ENCODE measurements around the gene MRPL33. TPM values are rescaled to one million over a fixed set of nuclear protein-coding genes. Genes with fewer than 3 reads are reported as not detected.

Gene MRPL33
- total RNA-seq (2014; rRNA removed; shearing (Covaris generic); ENCODE audit: low replicate concordance): 166 and 232 TPM in 2 replicates

DNA sequence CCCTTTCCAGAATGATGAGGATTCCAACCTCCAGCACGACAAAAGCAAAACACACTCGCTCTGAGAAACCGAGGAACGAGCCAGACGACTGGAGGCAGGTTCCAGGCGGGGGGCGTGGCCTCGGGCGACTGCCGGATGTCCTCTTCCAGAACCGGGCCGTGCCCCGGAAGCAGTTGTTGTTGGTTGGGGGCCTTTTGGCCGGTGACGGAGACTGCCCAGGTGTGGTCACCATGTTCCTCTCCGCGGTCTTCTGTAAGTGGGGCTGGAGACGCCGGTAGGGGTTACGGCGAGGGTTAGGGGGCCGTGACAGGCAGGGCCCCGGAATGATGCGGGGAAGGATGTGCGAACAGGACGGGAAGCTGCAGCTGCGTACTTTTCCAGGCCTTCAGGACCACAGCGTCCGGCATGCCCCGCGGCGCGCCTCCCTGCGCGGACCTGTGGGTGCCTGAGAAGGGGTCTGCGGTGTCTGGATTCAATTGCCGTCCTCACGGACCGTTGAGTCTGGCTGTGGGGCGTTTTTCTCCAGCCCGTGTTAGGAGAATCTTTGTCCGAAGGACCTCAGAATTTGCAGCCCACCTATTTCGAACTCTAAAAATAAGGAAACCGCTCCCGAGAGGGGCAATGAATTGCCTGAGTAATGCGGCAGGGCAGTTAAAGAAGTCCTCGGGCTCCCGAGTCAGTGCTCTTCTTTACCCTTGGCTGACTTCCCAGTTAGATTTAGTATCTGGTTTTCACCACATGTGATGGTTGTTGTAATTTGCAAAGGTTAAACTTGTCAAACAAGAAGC, at the start of gene MRPL33:
TSS of gene MRPL33 (plus strand) at position 172 of the 788 bp plus-strand sequence. CDS start at position 231, 59 bp downstream.
- peak within 1 kb of the TSS; percentile 78 for H3K4me3 ChIP-seq
- peak; percentile 95 for DNase-seq
- no peaks in the 10 kb centered on the region for H3K27me3 ChIP-seq
- H3K36me3 ChIP-seq: peaks cover 37% of the 10 kb centered on the region
- H3K9me3 ChIP-seq: no peaks in the 10 kb centered on the region; the same call in 1 of the 2 replicates

GRCh38 chr2:27721884-27722485, 49.5 kb upstream of the MRPL33 start:
- Histone ChIP-seq H3K4me3 (no peak overlapping the region), H3K36me3 (no peaks in the 10 kb centered on the region), H3K9me3 (no peaks in the 10 kb centered on the region), H3K27me3 (no peaks in the 10 kb centered on the region)
- no peak for DNase-seq

- no peaks in the 10 kb centered on the region for H3K36me3 ChIP-seq
- no peaks in the 10 kb centered on the region for H3K27me3 ChIP-seq
- DNase-seq: peak; percentile 57
- H3K4me3 ChIP-seq: no peak overlapping the region
- no peaks in the 10 kb centered on the region for H3K9me3 ChIP-seq
Observed at GRCh38 chr2:27723372-27724144, 48.0 kb upstream of the MRPL33 start.

DNA sequence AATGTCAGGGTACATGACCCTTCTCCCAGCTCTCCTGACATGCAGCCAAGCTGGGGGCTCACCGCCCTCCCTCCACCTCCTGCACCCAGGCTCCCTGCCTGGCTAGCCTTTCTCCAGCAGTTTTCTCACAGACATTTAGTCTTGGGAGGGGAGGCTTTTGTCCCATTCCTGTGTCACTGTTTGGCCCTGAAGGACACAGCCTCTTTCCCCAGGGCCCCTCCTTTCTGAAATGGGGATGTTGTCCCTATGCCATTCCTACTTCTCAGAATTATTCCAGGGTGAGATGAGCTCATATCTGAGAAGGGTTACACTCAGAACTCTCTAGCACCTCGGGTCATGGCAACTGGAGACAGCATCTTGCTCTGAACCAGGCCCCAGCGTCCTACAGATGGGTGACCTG, 47.3 kb upstream of the MRPL33 start:
- no peaks in the 10 kb centered on the region for H3K27me3 ChIP-seq
- no peaks in the 10 kb centered on the region for H3K36me3 ChIP-seq
- H3K9me3 ChIP-seq: no peaks in the 10 kb centered on the region
- DNase-seq: no peak
- H3K4me3 ChIP-seq: no peak overlapping the region

DNA sequence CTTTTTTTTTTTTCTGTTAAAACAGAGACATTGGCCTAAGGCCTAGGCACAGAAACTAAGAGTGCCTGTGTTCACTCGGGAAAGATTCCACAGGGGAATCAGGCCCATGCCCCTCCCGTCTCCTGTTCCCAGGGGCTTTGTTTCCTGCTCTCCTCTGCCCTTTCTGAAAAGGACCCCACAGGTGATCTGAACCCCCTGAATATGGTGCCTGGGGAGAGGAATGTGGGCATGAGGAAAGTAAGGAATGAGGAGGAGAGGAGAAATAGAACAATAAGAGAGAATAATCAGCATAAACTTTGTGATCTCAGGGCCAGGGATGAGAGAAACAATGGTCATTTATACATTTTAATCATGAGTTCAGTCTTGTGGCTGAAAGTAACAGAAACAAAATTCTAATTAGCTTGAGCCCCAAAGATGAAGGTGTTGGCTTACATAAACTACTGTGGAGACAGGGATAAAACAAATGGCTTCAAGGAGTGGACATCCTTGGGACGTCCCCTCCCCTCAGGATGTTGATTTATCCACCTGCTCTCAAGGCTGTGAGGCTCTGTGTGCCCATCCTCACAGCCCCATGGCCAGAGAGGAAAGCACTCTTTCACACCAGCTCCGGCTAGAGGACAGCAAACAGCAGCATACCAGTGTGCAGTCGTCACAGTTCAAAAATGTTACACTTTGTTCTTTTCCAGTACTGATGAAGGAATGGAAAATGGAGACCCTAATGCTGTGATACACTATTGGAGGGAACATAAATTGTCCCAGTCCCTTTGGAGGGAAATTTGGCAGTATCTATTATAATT, 46.4 kb upstream of the MRPL33 start:
- no peaks in the 10 kb centered on the region for H3K27me3 ChIP-seq
- no peak overlapping the region for H3K4me3 ChIP-seq
- no peaks in the 10 kb centered on the region for H3K9me3 ChIP-seq
- DNase-seq: no peak
- H3K36me3 ChIP-seq: no peaks in the 10 kb centered on the region

- no peak for DNase-seq
- Histone ChIP-seq H3K36me3 (no peaks in the 10 kb centered on the region), H3K4me3 (no peak overlapping the region), H3K27me3 (no peaks in the 10 kb centered on the region), H3K9me3 (no peaks in the 10 kb centered on the region)
Observed at GRCh38 chr2:27727257-27727656, 44.3 kb upstream of the MRPL33 start.

DNA sequence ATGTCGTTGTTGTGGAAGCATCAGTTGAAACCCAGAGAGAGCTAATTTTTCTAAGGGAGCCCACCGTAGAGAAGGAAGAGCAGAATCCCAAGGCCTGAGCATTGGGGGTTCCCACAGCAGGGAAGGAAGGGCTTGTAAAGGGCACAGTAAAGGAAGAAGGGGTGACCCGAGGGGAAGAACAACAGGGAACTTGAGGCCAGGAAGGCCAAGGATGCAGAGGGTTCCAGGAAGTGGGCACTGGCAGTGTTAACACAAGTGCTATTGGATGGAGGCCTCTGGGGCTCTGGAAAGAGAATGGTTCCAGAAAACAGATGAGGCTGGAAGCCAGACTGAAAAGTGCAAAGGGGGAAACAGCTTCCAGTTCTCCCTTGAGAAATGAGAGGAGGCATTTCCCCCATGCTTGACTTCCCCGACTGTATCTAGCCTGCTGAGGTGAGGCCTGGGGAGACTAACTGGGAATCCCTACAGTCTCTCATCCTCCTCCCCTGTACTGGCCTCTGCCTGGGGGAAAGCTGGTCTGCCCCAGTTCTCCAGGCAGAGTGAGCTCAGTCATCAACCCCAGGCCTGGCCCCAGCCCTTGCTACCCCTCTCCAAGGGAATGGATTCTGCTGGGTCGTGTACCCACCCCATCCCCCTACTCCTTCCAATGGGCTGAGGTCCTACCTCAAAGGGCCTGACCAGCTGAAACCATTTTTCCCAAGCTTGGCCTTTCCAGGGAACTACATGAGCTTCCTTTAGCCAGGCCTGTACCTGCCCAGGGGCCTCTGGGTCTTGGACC, 43.2 kb upstream of the MRPL33 start:
- no peaks in the 10 kb centered on the region for H3K9me3 ChIP-seq
- H3K27me3 ChIP-seq: no peaks in the 10 kb centered on the region
- no peaks in the 10 kb centered on the region for H3K36me3 ChIP-seq
- no peak for DNase-seq
- no peak overlapping the region for H3K4me3 ChIP-seq

DNA sequence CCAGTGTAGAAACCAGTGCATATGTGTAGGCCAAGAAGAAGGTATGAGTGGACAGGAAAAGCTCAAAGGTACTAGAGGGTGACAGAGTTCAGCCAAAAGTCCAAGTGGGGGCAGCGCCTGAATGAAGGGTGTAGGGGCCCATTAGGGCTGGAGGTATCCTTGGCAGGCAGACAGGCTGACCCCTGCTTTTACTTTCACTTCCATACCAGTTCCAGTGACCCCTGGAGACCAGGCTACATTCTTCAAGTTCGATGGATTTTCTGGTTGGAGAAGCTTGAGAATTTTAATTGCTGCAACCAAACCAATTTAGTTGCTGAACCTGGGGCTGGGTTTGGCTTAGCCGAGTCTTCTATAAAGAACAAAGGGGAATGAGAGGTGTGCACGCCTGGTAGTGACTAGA, 42.3 kb upstream of the MRPL33 start:
- DNase-seq: no peak

DNA sequence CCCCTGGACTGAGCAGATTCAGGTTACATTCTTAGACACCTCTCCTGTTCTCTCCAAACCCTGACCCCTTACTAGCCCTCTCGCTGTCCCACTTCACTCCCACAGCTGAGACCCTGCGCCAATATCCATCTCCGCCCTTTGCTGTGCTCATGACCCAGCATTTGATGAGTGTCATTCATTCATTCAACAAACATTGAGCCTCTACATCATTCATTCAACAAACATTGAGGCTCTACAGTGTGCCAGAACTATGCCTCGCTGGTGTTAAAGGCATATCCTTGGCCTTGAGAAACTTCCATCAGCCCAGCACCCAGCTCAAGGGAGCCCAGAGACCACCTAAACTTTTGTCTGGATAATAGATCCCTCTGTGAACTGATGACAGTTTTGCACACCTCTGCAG, 41.9 kb upstream of the MRPL33 start:
- no peak overlapping the region for H3K4me3 ChIP-seq
- no peaks in the 10 kb centered on the region for H3K9me3 ChIP-seq
- no peaks in the 10 kb centered on the region for H3K36me3 ChIP-seq
- no peaks in the 10 kb centered on the region for H3K27me3 ChIP-seq
- no peak for DNase-seq

More for the DNA sequence above, 42.3 kb upstream of the MRPL33 start:
- Histone ChIP-seq H3K9me3 (no peaks in the 10 kb centered on the region), H3K36me3 (no peaks in the 10 kb centered on the region), H3K4me3 (no peak overlapping the region), H3K27me3 (no peaks in the 10 kb centered on the region)

DNA sequence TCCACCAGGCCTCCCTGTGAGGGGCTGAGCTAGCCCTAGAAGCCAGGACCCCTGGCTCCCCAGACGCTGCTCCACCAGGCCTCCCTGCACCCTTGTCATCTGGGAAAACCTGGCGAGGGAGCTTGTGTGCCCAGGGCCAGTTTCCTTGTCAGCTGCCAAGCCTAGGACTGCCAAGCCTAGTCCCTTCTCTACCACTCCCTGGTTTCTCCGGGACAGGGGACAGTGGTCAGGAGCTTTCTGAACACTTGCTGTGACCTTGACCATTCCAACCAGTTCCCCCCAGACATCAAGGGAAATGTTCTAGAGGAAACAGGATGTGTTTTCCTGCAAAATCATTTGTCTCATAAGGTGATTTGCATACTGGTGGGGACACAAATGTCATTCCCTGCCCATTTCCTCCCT, 41.3 kb upstream of the MRPL33 start:
- no peak for DNase-seq
- Histone ChIP-seq H3K4me3 (no peak overlapping the region), H3K27me3 (no peaks in the 10 kb centered on the region)

GRCh38 chr2:27730980-27731691, 40.4 kb upstream of the MRPL33 start:
- Histone ChIP-seq H3K36me3 (no peaks in the 10 kb centered on the region), H3K4me3 (no peak overlapping the region), H3K27me3 (no peaks in the 10 kb centered on the region), H3K9me3 (no peaks in the 10 kb centered on the region)
- DNase-seq: no peak

More for the DNA sequence above, 41.3 kb upstream of the MRPL33 start:
- Histone ChIP-seq H3K9me3 (no peaks in the 10 kb centered on the region), H3K36me3 (no peaks in the 10 kb centered on the region)

DNA sequence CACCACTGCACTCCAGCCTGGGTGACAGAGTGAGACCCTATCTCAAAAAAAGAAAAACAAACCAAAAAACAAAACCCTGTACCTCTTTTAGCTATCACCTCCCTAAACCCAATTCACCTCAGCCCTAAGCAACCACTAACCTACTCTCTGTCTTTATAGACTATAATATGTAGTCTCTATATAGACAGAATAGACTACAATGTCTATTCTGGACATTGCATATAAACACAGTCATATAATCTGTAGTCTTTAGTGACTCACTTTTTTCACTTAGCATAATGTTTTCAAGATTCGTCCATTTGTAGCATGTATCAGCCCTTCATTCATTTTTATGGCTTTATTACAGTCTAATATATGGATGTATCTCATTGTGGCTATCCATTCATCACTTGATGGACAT, 37.2 kb upstream of the MRPL33 start:
- Histone ChIP-seq H3K27me3 (no peaks in the 10 kb centered on the region), H3K36me3 (no peaks in the 10 kb centered on the region), H3K9me3 (no peaks in the 10 kb centered on the region), H3K4me3 (no peak overlapping the region)
- DNase-seq: no peak

DNA sequence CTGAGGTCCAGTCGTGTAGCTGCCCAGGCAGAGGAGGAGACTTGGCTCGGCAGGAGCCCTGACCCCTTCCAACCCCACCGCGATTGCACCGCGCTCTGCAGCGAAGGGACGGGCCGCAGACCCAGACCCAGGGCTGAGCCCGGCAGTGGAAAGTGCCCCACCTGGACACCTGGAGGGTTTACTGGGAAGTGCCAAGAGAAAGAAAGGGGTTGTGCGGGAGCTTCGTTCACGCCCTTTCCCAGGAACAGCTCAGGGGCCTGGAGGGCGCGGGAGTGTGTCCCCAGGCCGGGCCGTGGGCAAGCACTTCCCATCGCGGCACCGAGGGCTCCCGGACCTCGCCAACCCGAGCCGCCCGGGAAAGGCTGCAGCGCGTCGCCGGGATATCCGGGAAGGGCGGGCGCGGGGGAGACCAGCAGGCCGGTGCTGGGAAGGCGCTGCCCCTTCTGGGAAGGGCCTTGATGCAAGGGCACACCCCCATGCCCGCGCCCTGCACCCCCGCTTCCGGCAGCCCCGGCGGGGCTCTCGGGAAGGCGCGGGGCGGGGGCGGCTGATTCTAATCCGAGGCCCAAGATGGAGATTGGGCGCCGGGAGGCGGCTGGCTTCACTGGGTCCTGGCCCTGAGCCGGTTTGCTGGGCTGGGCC, 36.1 kb upstream of the MRPL33 start:
- H3K9me3 ChIP-seq: no peaks in the 10 kb centered on the region
- H3K36me3 ChIP-seq: no peaks in the 10 kb centered on the region
- peak; percentile 94 for DNase-seq
- H3K4me3 ChIP-seq: peak overlapping the region; percentile 51
- no peaks in the 10 kb centered on the region for H3K27me3 ChIP-seq

- Histone ChIP-seq H3K9me3 (no peaks in the 10 kb centered on the region), H3K36me3 (no peaks in the 10 kb centered on the region), H3K27me3 (no peaks in the 10 kb centered on the region), H3K4me3 (peak overlapping the region; percentile 51)
- peak; percentile 19 for DNase-seq
Observed at GRCh38 chr2:27736031-27736889, 35.3 kb upstream of the MRPL33 start.
